Activated T-cell treated with anti-CD3 and anti-CD28 coated beads, Interleukin-2, amount 50 U/mL, for 72 hours (primary cell): Measurements from ENCODE around the gene ITPR3. TPM values are rescaled to one million over a fixed set of nuclear protein-coding genes. Genes with fewer than 3 reads are reported as not detected.
"Not testable (repeated sequence)": the region's sequence is repeated elsewhere in the genome, so short reads cannot be mapped to it uniquely, and the experiment has no call there.

Experiments used
- ATAC-seq, 2 donors: fragments of 150-1000 bp; cut with Tn5 transposase; replicated peaks in 1 of 2; 2 replicates each; pipeline ENCODE4 v1.10.0; 2021; ENCODE audit warnings: moderate library complexity in 2 of 2, mild to moderate bottlenecking in 1 of 2
- DNase-seq, 2 donors: peaks; one replicate each; pipeline ENCODE4 v3.0.0; 2021 to 2022; ENCODE audit warnings: mixed read lengths in 1 of 2
- H3K27ac Mint-ChIP-seq: one replicate; pipeline ENCODE4 v1.8.0; 2022; ENCODE audit warnings: mild to moderate bottlenecking, moderate library complexity, mixed read lengths
- H3K27me3 Mint-ChIP-seq: one replicate; pipeline ENCODE4 v1.8.0; 2022; ENCODE audit warnings: low read depth, mixed read lengths
- H3K36me3 Mint-ChIP-seq, 2 donors: one replicate each; pipeline ENCODE4 v1.8.0; 2022; ENCODE audit warnings: mixed read lengths in 2 of 2, mild to moderate bottlenecking in 1 of 2; ENCODE audit not compliant: insufficient read depth in 2 of 2
- H3K4me1 Mint-ChIP-seq: one replicate; pipeline ENCODE4 v1.8.0; 2022; ENCODE audit warnings: low read depth, mixed read lengths
- H3K4me3 Mint-ChIP-seq, 2 donors: one replicate each; pipeline ENCODE4 v1.8.0; 2022; ENCODE audit warnings: mild to moderate bottlenecking in 2 of 2, mixed read lengths in 2 of 2, moderate library complexity in 2 of 2
- H3K9me3 Mint-ChIP-seq, 2 donors: one replicate each; pipeline ENCODE4 v1.8.0; 2022; ENCODE audit warnings: mixed read lengths in 2 of 2
- total RNA-seq, 2 donors: library from RNA; stranded (reverse); gene quantifications; one replicate each; pipeline ENCODE4 v1.2.3, GENCODE V29; 2022

ITPR3 gene
- total RNA-seq, 2 donors from 2014 or later, result 49.9 to 52.5 TPM

- no peak for ATAC-seq
- Mint-ChIP-seq H3K27ac (no peak overlapping the region), H3K4me1 (peaks cover 57% of the 10 kb centered on the region), H3K9me3 (no peaks in the 10 kb centered on the region), H3K27me3 (no peaks in the 10 kb centered on the region), H3K4me3 (no peak overlapping the region), H3K36me3 (no peaks in the 10 kb centered on the region)
- DNase-seq, result no peak
These were observed 25.9 kb upstream of the ITPR3 start for GRCh38 chr6:33595001-33595846.

- DNase-seq (peak; percentile 44 to 55), ATAC-seq (peak; percentile 81)
- H3K9me3 Mint-ChIP-seq, H3K27me3 Mint-ChIP-seq, H3K36me3 Mint-ChIP-seq: not testable (repeated sequence)
- Mint-ChIP-seq H3K27ac (peak overlapping the region; percentile 7), H3K4me1 (peaks cover 59% of the 10 kb centered on the region), H3K4me3 (peak overlapping the region; percentile 13 to 78)
These were observed 24.2 kb upstream of the ITPR3 start for GRCh38 chr6:33596894-33597293.

GRCh38 chr6:33597551-33598322, 23.4 kb upstream of the ITPR3 start:
- no peak overlapping the region for H3K4me3 Mint-ChIP-seq
- ATAC-seq (no peak), DNase-seq (no peak)
- peak overlapping the region; percentile 35 for H3K27ac Mint-ChIP-seq
- no peaks in the 10 kb centered on the region for H3K36me3 Mint-ChIP-seq
- H3K27me3 Mint-ChIP-seq, result no peaks in the 10 kb centered on the region
- peaks cover 50% of the 10 kb centered on the region for H3K4me1 Mint-ChIP-seq
- no peaks in the 10 kb centered on the region for H3K9me3 Mint-ChIP-seq

- no peak overlapping the region for H3K27ac Mint-ChIP-seq
- H3K27me3 Mint-ChIP-seq, result no peaks in the 10 kb centered on the region
- H3K36me3 Mint-ChIP-seq, result no peaks in the 10 kb centered on the region
- H3K4me1 Mint-ChIP-seq, result peaks cover 41% of the 10 kb centered on the region
- H3K9me3 Mint-ChIP-seq, result no peaks in the 10 kb centered on the region
- no peak overlapping the region for H3K4me3 Mint-ChIP-seq
- ATAC-seq, result no peak
- DNase-seq, result no peak
These were observed 21.6 kb upstream of the ITPR3 start for GRCh38 chr6:33599413-33599938.

GRCh38 chr6:33600761-33601160, 20.4 kb upstream of the ITPR3 start:
- Mint-ChIP-seq H3K4me3 (no peak overlapping the region), H3K27ac (no peak overlapping the region), H3K9me3 (no peaks in the 10 kb centered on the region), H3K27me3 (no peaks in the 10 kb centered on the region), H3K4me1 (peaks cover 36% of the 10 kb centered on the region), H3K36me3 (no peaks in the 10 kb centered on the region)
- ATAC-seq, result no peak
- no peak for DNase-seq

- no peak for DNase-seq
- H3K36me3 Mint-ChIP-seq, result no peaks in the 10 kb centered on the region
- no peak overlapping the region for H3K4me3 Mint-ChIP-seq
- no peak for ATAC-seq
- H3K4me1 Mint-ChIP-seq, result peaks cover 25% of the 10 kb centered on the region
- no peaks in the 10 kb centered on the region for H3K27me3 Mint-ChIP-seq
- no peak overlapping the region for H3K27ac Mint-ChIP-seq
- no peaks in the 10 kb centered on the region for H3K9me3 Mint-ChIP-seq
These were observed 18.9 kb upstream of the ITPR3 start for GRCh38 chr6:33602180-33602579.

GRCh38 chr6:33604941-33605854, 15.9 kb upstream of the ITPR3 start:
- Mint-ChIP-seq H3K27me3 (no peaks in the 10 kb centered on the region), H3K9me3 (no peaks in the 10 kb centered on the region), H3K4me1 (peaks cover 6% of the 10 kb centered on the region), H3K36me3 (no peaks in the 10 kb centered on the region), H3K4me3 (no peak overlapping the region), H3K27ac (no peak overlapping the region)
- ATAC-seq (no peak), DNase-seq (no peak)

GRCh38 chr6:33606642-33607041, 14.5 kb upstream of the ITPR3 start:
- Mint-ChIP-seq H3K36me3 (no peaks in the 10 kb centered on the region), H3K27ac (no peak overlapping the region), H3K27me3 (no peaks in the 10 kb centered on the region), H3K9me3 (no peaks in the 10 kb centered on the region), H3K4me1 (no peaks in the 10 kb centered on the region), H3K4me3 (no peak overlapping the region)
- no peak for DNase-seq
- ATAC-seq, result no peak

GRCh38 chr6:33607126-33607783, 13.9 kb upstream of the ITPR3 start:
- H3K27me3 Mint-ChIP-seq, result no peaks in the 10 kb centered on the region
- no peaks in the 10 kb centered on the region for H3K4me1 Mint-ChIP-seq
- H3K27ac Mint-ChIP-seq, result no peak overlapping the region
- no peaks in the 10 kb centered on the region for H3K9me3 Mint-ChIP-seq
- DNase-seq (no peak), ATAC-seq (no peak)
- H3K4me3 Mint-ChIP-seq, result no peak overlapping the region
- peaks cover 0 to 2% of the 10 kb centered on the region in 2 donors for H3K36me3 Mint-ChIP-seq

GRCh38 chr6:33607784-33608161, 13.3 kb upstream of the ITPR3 start:
- H3K27ac Mint-ChIP-seq, result no peak overlapping the region
- H3K9me3 Mint-ChIP-seq, result no peaks in the 10 kb centered on the region
- DNase-seq (peak; percentile 51 to 56), ATAC-seq (peak; percentile 56 to 68)
- H3K36me3 Mint-ChIP-seq, result peaks cover 0 to 3% of the 10 kb centered on the region in 2 donors
- H3K4me3 Mint-ChIP-seq, result no peak overlapping the region
- no peaks in the 10 kb centered on the region for H3K4me1 Mint-ChIP-seq
- H3K27me3 Mint-ChIP-seq, result no peaks in the 10 kb centered on the region

- Mint-ChIP-seq H3K27me3 (no peaks in the 10 kb centered on the region), H3K4me1 (peaks cover 7% of the 10 kb centered on the region), H3K36me3 (peaks cover 0 to 3% of the 10 kb centered on the region in 2 donors), H3K4me3 (no peak overlapping the region), H3K27ac (no peak overlapping the region), H3K9me3 (no peaks in the 10 kb centered on the region)
- ATAC-seq (no peak), DNase-seq (no peak)
These were observed 12.1 kb upstream of the ITPR3 start for GRCh38 chr6:33609019-33609418.

- no peak overlapping the region for H3K27ac Mint-ChIP-seq
- no peaks in the 10 kb centered on the region for H3K27me3 Mint-ChIP-seq
- H3K4me1 Mint-ChIP-seq, result peaks cover 7% of the 10 kb centered on the region
- H3K9me3 Mint-ChIP-seq, result no peaks in the 10 kb centered on the region
- H3K4me3 Mint-ChIP-seq, result no peak overlapping the region
- ATAC-seq (no peak), DNase-seq (no peak)
- H3K36me3 Mint-ChIP-seq, result peaks cover 0 to 3% of the 10 kb centered on the region in 2 donors
These were observed 11.6 kb upstream of the ITPR3 start for GRCh38 chr6:33609528-33609927.
